ENCODE results near the gene PHF2. TPM values are rescaled to one million over a fixed set of nuclear protein-coding genes. Genes with fewer than 3 reads are reported as not detected.

Gene PHF2
- total RNA-seq, 1 experiment from 2014 or later = 11.6 TPM

- no peak for TF ChIP-seq ETV6 (CRISPR knock-in tag; IDR thresholded peaks at IDR 0.05)
- no peak for TF ChIP-seq AR (CRISPR knock-in tag; IDR thresholded peaks at IDR 0.05)
- TF ChIP-seq ATF2 (CRISPR knock-in tag; IDR thresholded peaks at IDR 0.05; ENCODE audit: borderline replicate concordance, low read depth) = no peak
- no peak for TF ChIP-seq RELA (CRISPR knock-in tag; IDR thresholded peaks at IDR 0.05; ENCODE audit: borderline replicate concordance)
- TF ChIP-seq CREB1 (CRISPR knock-in tag; IDR thresholded peaks at IDR 0.05) = no peak
- no peak for TF ChIP-seq JUN (CRISPR knock-in tag; IDR thresholded peaks at IDR 0.05)
- TF ChIP-seq TP53 (CRISPR knock-in tag; IDR thresholded peaks at IDR 0.05) = no peak
- no peak for TF ChIP-seq ZBTB43 (CRISPR knock-in tag; IDR thresholded peaks at IDR 0.05)
- TF ChIP-seq EMX1 (CRISPR knock-in tag; IDR thresholded peaks at IDR 0.05) = no peak
- TF ChIP-seq SMAD4 (CRISPR knock-in tag; IDR thresholded peaks at IDR 0.05) = no peak
- no peak for TF ChIP-seq ZNF138 (CRISPR knock-in tag; conservative IDR thresholded peaks at IDR 0.05)
Measured at GRCh38 chr9:93616044-93616443, 39.7 kb downstream of the PHF2 start (continued).

GRCh38 chr9:93617273-93617672 is 40.9 kb downstream of the PHF2 start:
- CTCF ChIA-PET = interaction anchor here (1.1 to 2.4 kb wide), 3 partner anchors 25 to 463 kb away, joined by 3 to 13 read pairs (median 9); no protein-coding TSS in a partner anchor

GRCh38 chr9:93619272-93619775 is 42.9 kb downstream of the PHF2 start:
- no peak overlapping the region for H3K27ac Mint-ChIP-seq
- TF ChIP-seq SOX15 (CRISPR knock-in tag; IDR thresholded peaks at IDR 0.05) (no peak), ZNF219 (CRISPR knock-in tag; IDR thresholded peaks at IDR 0.05; ENCODE audit: borderline replicate concordance) (no peak), CTCF (IDR thresholded peaks at IDR 0.05) (no peak), CREB1 (CRISPR knock-in tag; IDR thresholded peaks at IDR 0.05) (no peak), GRHL2 (CRISPR knock-in tag; IDR thresholded peaks at IDR 0.05; ENCODE audit: insufficient replicate concordance, severe bottlenecking) (no peak), MYBL2 (CRISPR knock-in tag; IDR thresholded peaks at IDR 0.05) (no peak), ESRRA (CRISPR knock-in tag; IDR thresholded peaks at IDR 0.05; ENCODE audit: borderline replicate concordance) (no peak), ATF2 (CRISPR knock-in tag; IDR thresholded peaks at IDR 0.05; ENCODE audit: borderline replicate concordance, low read depth) (no peak), AFF4 (CRISPR knock-in tag; IDR thresholded peaks at IDR 0.05; ENCODE audit: borderline replicate concordance) (no peak), NR2C2 (CRISPR knock-in tag; IDR thresholded peaks at IDR 0.05) (no peak)

More at GRCh38 chr9:93617273-93617672, 40.9 kb downstream of the PHF2 start:
- H3K9me3 Mint-ChIP-seq = no peaks in the 10 kb centered on the region
- no peak for DNase-seq (ENCODE audit: low spot score)
- no peaks in the 10 kb centered on the region for H3K36me3 Mint-ChIP-seq
- H3K27me3 Mint-ChIP-seq (ENCODE audit: low read depth) = no peaks in the 10 kb centered on the region
- peak overlapping the region; percentile 81 for H3K27ac Mint-ChIP-seq
- peak; percentile 46 for ATAC-seq
- no peak for TF ChIP-seq ETV6 (CRISPR knock-in tag; IDR thresholded peaks at IDR 0.05)
- no peak for TF ChIP-seq ZNF671 (CRISPR knock-in tag; IDR thresholded peaks at IDR 0.05)
- POLR2A ChIA-PET = no interaction called here
- no peak overlapping the region for H3K4me3 Mint-ChIP-seq
- H3K4me1 Mint-ChIP-seq = peaks cover 25% of the 10 kb centered on the region

More at GRCh38 chr9:93619272-93619775, 42.9 kb downstream of the PHF2 start:
- no peaks in the 10 kb centered on the region for H3K36me3 Mint-ChIP-seq
- DNase-seq (ENCODE audit: low spot score) (no peak), ATAC-seq (no peak)
- H3K9me3 Mint-ChIP-seq = no peaks in the 10 kb centered on the region; the same call in 1 of the 2 replicates
- ChIA-PET POLR2A (no interaction called here), CTCF (interaction anchor here (1.0 to 2.5 kb wide), 4 partner anchors 20 to 53 kb away, joined by 4 to 10 read pairs (median 6); no protein-coding TSS in a partner anchor)
- H3K4me3 Mint-ChIP-seq = no peak overlapping the region
- H3K4me1 Mint-ChIP-seq = peaks cover 25% of the 10 kb centered on the region
- no peaks in the 10 kb centered on the region for H3K27me3 Mint-ChIP-seq (ENCODE audit: low read depth)
